K562 (cell line): ENCODE data around the gene TMPRSS6. TPM values are rescaled to one million over a fixed set of nuclear protein-coding genes. Genes with fewer than 3 reads are reported as not detected.

Experiments
- DDX20 ChIP-seq: fragments of 450-650 bp; IDR thresholded peaks from 2 replicates; pipeline ENCODE4 v1.6.1; 2016; ENCODE audit warnings: missing genetic modification characterization, low read depth, mild to moderate bottlenecking, missing compliant biosample characterization, moderate library complexity
- FOXA1 ChIP-seq: fragments of 450-650 bp; IDR thresholded peaks from 2 replicates; pipeline ENCODE4 v1.6.1; 2016; ENCODE audit warnings: mild to moderate bottlenecking, borderline replicate concordance
- HMG20A ChIP-seq: fragments of 450-650 bp; formaldehyde crosslinking; conservative IDR thresholded peaks from 2 replicates; pipeline ENCODE4 v1.4.0; 2020; ENCODE audit warnings: mild to moderate bottlenecking, mixed read lengths
- SIN3A ChIP-seq, 2 experiments: fragments of 150-350 bp in 1 of 2; IDR thresholded peaks; 2 replicates each; pipeline ENCODE4 v1.6.1; 2011 to 2016; ENCODE audit warnings: borderline replicate concordance in 2 of 2, low read depth in 2 of 2, low read length in 2 of 2, mild to moderate bottlenecking in 2 of 2, moderate library complexity in 2 of 2; ENCODE audit not compliant: control insufficient read depth in 1 of 2
- polyA plus RNA-seq, 8 experiments: library from polyadenylated mRNA; depleted of rRNA in 4 of 8; stranded (reverse) in 5 of 8; unstranded in 3 of 8; fragments of >200 nt; fragmentation: Nextera tagmentation in 2 of 8; fragmentation: Illumina TruSeq in 1 of 8; extraction: Ambion mirVana in 2 of 8; extraction: Trizol in 1 of 8; gene quantifications; 2 replicates each; pipeline versions ENCODE4 v1.2.1 to v1.2.3, GENCODE V29; 2011 to 2014; ENCODE audit warnings: inconsistent platforms in 1 of 8, missing spikeins in 1 of 8
- total RNA-seq, 7 experiments: library from RNA; depleted of rRNA in 6 of 7; stranded (reverse); fragments of >200 nt in 6 of 7; fragmentation: Illumina TruSeq in 2 of 7; extraction: Trizol in 2 of 7; gene quantifications; 2 replicates each; pipeline versions ENCODE4 v1.2.1 to v1.2.3, GENCODE V29; 2011 to 2021; ENCODE audit warnings: low replicate concordance in 1 of 7
- TF ChIP-seq, protein P1 (sequence below): fragments of 450-650 bp; IDR thresholded peaks from 2 replicates; pipeline ENCODE4 v1.6.1; 2016; ENCODE audit warnings: antibody characterized with exemption

Gene TMPRSS6
- total and polyA plus RNA-seq, 9 of the 15 experiments (the other 6 are each of a cell fraction or from before 2014, with no cell fraction given): 0.03 TPM; not detected in 8

DNA sequence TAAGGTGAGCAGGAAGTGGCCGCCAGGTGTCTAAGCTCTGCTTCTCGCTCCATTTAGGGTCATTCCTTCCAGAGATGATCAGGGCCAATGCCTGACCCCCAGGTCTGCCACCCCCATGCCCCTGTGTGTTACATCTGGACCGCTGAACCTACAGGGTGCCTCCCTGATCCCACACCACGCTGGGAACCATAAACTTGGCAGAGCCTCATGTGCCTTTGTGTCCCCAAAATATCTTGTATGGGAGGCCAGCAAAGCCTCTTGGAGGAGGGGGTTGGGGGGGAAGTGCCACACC, 94.0 kb downstream of the TMPRSS6 start (continued):
- TF ChIP-seq, protein P1, sequence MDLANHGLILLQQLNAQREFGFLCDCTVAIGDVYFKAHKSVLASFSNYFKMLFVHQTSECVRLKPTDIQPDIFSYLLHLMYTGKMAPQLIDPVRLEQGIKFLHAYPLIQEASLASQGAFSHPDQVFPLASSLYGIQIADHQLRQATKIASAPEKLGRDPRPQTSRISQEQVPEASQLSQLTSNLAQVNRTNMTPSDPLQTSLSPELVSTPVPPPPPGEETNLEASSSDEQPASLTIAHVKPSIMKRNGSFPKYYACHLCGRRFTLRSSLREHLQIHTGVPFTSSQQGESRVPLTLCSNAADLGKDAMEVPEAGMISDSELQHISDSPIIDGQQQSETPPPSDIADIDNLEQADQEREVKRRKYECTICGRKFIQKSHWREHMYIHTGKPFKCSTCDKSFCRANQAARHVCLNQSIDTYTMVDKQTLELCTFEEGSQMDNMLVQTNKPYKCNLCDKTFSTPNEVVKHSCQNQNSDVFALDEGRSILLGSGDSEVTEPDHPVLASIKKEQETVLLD: no peak
- no peak for TF ChIP-seq HMG20A (CRISPR knock-in tag)
- TF ChIP-seq SIN3A (IDR thresholded peaks at IDR 0.05; ENCODE audit: borderline replicate concordance in 2 of 2, control insufficient read depth in 1 of 2, low read depth in 2 of 2, low read length in 2 of 2): no peak
- TF ChIP-seq FOXA1: no peak
- no peak for TF ChIP-seq DDX20 (tag)
- TF ChIP-seq, all 486 proteins: peak for 0

Other genes starting within 250 kb of the TMPRSS6 start
Only the 7 nearest of the 10 such genes appear.
- 26.7 and 26.9 TPM in 2 replicates for gene TST, start 90.3 kb downstream of the TMPRSS6 start, total RNA-seq (2014; rRNA removed)
- 4.1 and 5.7 TPM in 2 replicates for gene TST, start 90.3 kb downstream of the TMPRSS6 start, total RNA-seq (2014; rRNA removed; fragmentation: Illumina TruSeq; extraction: Trizol)
- gene TST, start 90.3 kb downstream of the TMPRSS6 start, total RNA-seq (2015; rRNA removed; fragmentation: Illumina TruSeq; extraction: Trizol): 12.4 and 13.1 TPM in 2 replicates
- 23.1 and 23.8 TPM in 2 replicates for gene TST, start 90.3 kb downstream of the TMPRSS6 start, total RNA-seq (2021)
- 14.0 and 18.6 TPM in 2 replicates for gene TST, start 90.3 kb downstream of the TMPRSS6 start, polyA plus RNA-seq (2011; rRNA removed)
- gene TST, start 90.3 kb downstream of the TMPRSS6 start, polyA plus RNA-seq (2014; fragmentation: Illumina TruSeq; extraction: Trizol): 7.7 and 14.4 TPM in 2 replicates
- 1 to 10 TPM; 1.4 to 4.3 TPM for gene TST, start 90.3 kb downstream of the TMPRSS6 start, polyA plus RNA-seq (2014; fragmentation: Nextera tagmentation; extraction: Ambion mirVana)
- gene TST, start 90.3 kb downstream of the TMPRSS6 start, polyA plus RNA-seq (2014; rRNA removed): 19.7 and 26.1 TPM in 2 replicates
- gene MPST, start 90.0 kb downstream of the TMPRSS6 start, total RNA-seq (2014; rRNA removed): 104 and 117 TPM in 2 replicates
- 6.7 and 8.1 TPM in 2 replicates for gene MPST, start 90.0 kb downstream of the TMPRSS6 start, total RNA-seq (2014; rRNA removed; fragmentation: Illumina TruSeq; extraction: Trizol)
- 24.3 and 25.3 TPM in 2 replicates for gene MPST, start 90.0 kb downstream of the TMPRSS6 start, total RNA-seq (2015; rRNA removed; fragmentation: Illumina TruSeq; extraction: Trizol)
- 66.8 and 68.2 TPM in 2 replicates for gene MPST, start 90.0 kb downstream of the TMPRSS6 start, total RNA-seq (2021)
- gene MPST, start 90.0 kb downstream of the TMPRSS6 start, polyA plus RNA-seq (2011; rRNA removed): 24.8 and 34.6 TPM in 2 replicates
- gene MPST, start 90.0 kb downstream of the TMPRSS6 start, polyA plus RNA-seq (2014; fragmentation: Illumina TruSeq; extraction: Trizol): 11.2 and 24.8 TPM in 2 replicates
- 1 to 10 TPM in 1 of 2 experiments, under 1 TPM in 1; 0.65 to 1.3 TPM for gene MPST, start 90.0 kb downstream of the TMPRSS6 start, polyA plus RNA-seq (2014; fragmentation: Nextera tagmentation; extraction: Ambion mirVana)
- gene MPST, start 90.0 kb downstream of the TMPRSS6 start, polyA plus RNA-seq (2014; rRNA removed): 78.5 and 88.1 TPM in 2 replicates
- 0.41 TPM in 2 replicates for gene KCTD17, start 58.0 kb downstream of the TMPRSS6 start, total RNA-seq (2014; rRNA removed)
- 0.44 TPM in 1 of 2 replicates, not detected in the other for gene KCTD17, start 58.0 kb downstream of the TMPRSS6 start, total RNA-seq (2014; rRNA removed; fragmentation: Illumina TruSeq; extraction: Trizol)
- gene KCTD17, start 58.0 kb downstream of the TMPRSS6 start, total RNA-seq (2015; rRNA removed; fragmentation: Illumina TruSeq; extraction: Trizol): 0.22 TPM in 1 of 2 replicates, not detected in the other
- 0.49 and 0.67 TPM in 2 replicates for gene KCTD17, start 58.0 kb downstream of the TMPRSS6 start, total RNA-seq (2021)
- 0.64 and 1.1 TPM in 2 replicates for gene KCTD17, start 58.0 kb downstream of the TMPRSS6 start, polyA plus RNA-seq (2011; rRNA removed)
- gene KCTD17, start 58.0 kb downstream of the TMPRSS6 start, polyA plus RNA-seq (2014; fragmentation: Illumina TruSeq; extraction: Trizol): 0.21 and 0.51 TPM in 2 replicates
- gene KCTD17, start 58.0 kb downstream of the TMPRSS6 start, polyA plus RNA-seq (2014; fragmentation: Nextera tagmentation; extraction: Ambion mirVana): not detected
- gene KCTD17, start 58.0 kb downstream of the TMPRSS6 start, polyA plus RNA-seq (2014; rRNA removed): 0.70 and 0.90 TPM in 2 replicates
- gene IL2RB, start 40.2 kb upstream of the TMPRSS6 start, total RNA-seq (2014; rRNA removed): 0.45 TPM in 1 of 2 replicates, not detected in the other
- gene IL2RB, start 40.2 kb upstream of the TMPRSS6 start, total RNA-seq (2014; rRNA removed; fragmentation: Illumina TruSeq; extraction: Trizol): 0.10 and 0.11 TPM in 2 replicates
- gene IL2RB, start 40.2 kb upstream of the TMPRSS6 start, total RNA-seq (2015; rRNA removed; fragmentation: Illumina TruSeq; extraction: Trizol): 0.07 and 0.23 TPM in 2 replicates
- 0.75 and 0.78 TPM in 2 replicates for gene IL2RB, start 40.2 kb upstream of the TMPRSS6 start, total RNA-seq (2021)
- gene IL2RB, start 40.2 kb upstream of the TMPRSS6 start, polyA plus RNA-seq (2011; rRNA removed): 0.22 and 0.24 TPM in 2 replicates
- gene IL2RB, start 40.2 kb upstream of the TMPRSS6 start, polyA plus RNA-seq (2014; fragmentation: Illumina TruSeq; extraction: Trizol): 0.54 and 0.66 TPM in 2 replicates
- gene IL2RB, start 40.2 kb upstream of the TMPRSS6 start, polyA plus RNA-seq (2014; fragmentation: Nextera tagmentation; extraction: Ambion mirVana): under 1 TPM; 0.03 TPM
- 0.28 and 0.54 TPM in 2 replicates for gene IL2RB, start 40.2 kb upstream of the TMPRSS6 start, polyA plus RNA-seq (2014; rRNA removed)
- 0.18 and 0.41 TPM in 2 replicates for gene C1QTNF6, start 78.5 kb upstream of the TMPRSS6 start, total RNA-seq (2014; rRNA removed)
- gene C1QTNF6, start 78.5 kb upstream of the TMPRSS6 start, total RNA-seq (2014; rRNA removed; fragmentation: Illumina TruSeq; extraction: Trizol): 0.54 and 0.55 TPM in 2 replicates
- gene C1QTNF6, start 78.5 kb upstream of the TMPRSS6 start, total RNA-seq (2015; rRNA removed; fragmentation: Illumina TruSeq; extraction: Trizol): 0.40 and 0.53 TPM in 2 replicates
- 0.75 and 0.81 TPM in 2 replicates for gene C1QTNF6, start 78.5 kb upstream of the TMPRSS6 start, total RNA-seq (2021)
- gene C1QTNF6, start 78.5 kb upstream of the TMPRSS6 start, polyA plus RNA-seq (2011; rRNA removed): 0.92 and 1.6 TPM in 2 replicates
- 0.68 and 1.1 TPM in 2 replicates for gene C1QTNF6, start 78.5 kb upstream of the TMPRSS6 start, polyA plus RNA-seq (2014; fragmentation: Illumina TruSeq; extraction: Trizol)
- gene C1QTNF6, start 78.5 kb upstream of the TMPRSS6 start, polyA plus RNA-seq (2014; fragmentation: Nextera tagmentation; extraction: Ambion mirVana): under 1 TPM; 0.20 to 0.21 TPM
- gene C1QTNF6, start 78.5 kb upstream of the TMPRSS6 start, polyA plus RNA-seq (2014; rRNA removed): 0.70 and 0.91 TPM in 2 replicates
- not detected in 2 replicates for gene SSTR3, start 102.8 kb upstream of the TMPRSS6 start, total RNA-seq (2014; rRNA removed)
- gene SSTR3, start 102.8 kb upstream of the TMPRSS6 start, total RNA-seq (2014; rRNA removed; fragmentation: Illumina TruSeq; extraction: Trizol): not detected in 2 replicates
- gene SSTR3, start 102.8 kb upstream of the TMPRSS6 start, total RNA-seq (2015; rRNA removed; fragmentation: Illumina TruSeq; extraction: Trizol): not detected in 2 replicates
- gene SSTR3, start 102.8 kb upstream of the TMPRSS6 start, total RNA-seq (2021): not detected in 2 replicates
- gene SSTR3, start 102.8 kb upstream of the TMPRSS6 start, polyA plus RNA-seq (2011; rRNA removed): 0.03 TPM in 1 of 2 replicates, not detected in the other
- gene SSTR3, start 102.8 kb upstream of the TMPRSS6 start, polyA plus RNA-seq (2014; fragmentation: Illumina TruSeq; extraction: Trizol): not detected in 2 replicates
- not detected for gene SSTR3, start 102.8 kb upstream of the TMPRSS6 start, polyA plus RNA-seq (2014; fragmentation: Nextera tagmentation; extraction: Ambion mirVana)
- gene SSTR3, start 102.8 kb upstream of the TMPRSS6 start, polyA plus RNA-seq (2014; rRNA removed): not detected in 2 replicates
- gene RAC2, start 134.6 kb upstream of the TMPRSS6 start, total RNA-seq (2014; rRNA removed): 40.4 and 59.3 TPM in 2 replicates
- 18.6 and 22.7 TPM in 2 replicates for gene RAC2, start 134.6 kb upstream of the TMPRSS6 start, total RNA-seq (2014; rRNA removed; fragmentation: Illumina TruSeq; extraction: Trizol)
- gene RAC2, start 134.6 kb upstream of the TMPRSS6 start, total RNA-seq (2015; rRNA removed; fragmentation: Illumina TruSeq; extraction: Trizol): 45.1 and 50.1 TPM in 2 replicates
- gene RAC2, start 134.6 kb upstream of the TMPRSS6 start, total RNA-seq (2021): 82.8 and 95.3 TPM in 2 replicates
- 43.3 and 102 TPM in 2 replicates for gene RAC2, start 134.6 kb upstream of the TMPRSS6 start, polyA plus RNA-seq (2011; rRNA removed)
- 103 and 132 TPM in 2 replicates for gene RAC2, start 134.6 kb upstream of the TMPRSS6 start, polyA plus RNA-seq (2014; fragmentation: Illumina TruSeq; extraction: Trizol)
- 10 to 100 TPM; 25.4 to 26.8 TPM for gene RAC2, start 134.6 kb upstream of the TMPRSS6 start, polyA plus RNA-seq (2014; fragmentation: Nextera tagmentation; extraction: Ambion mirVana)
- gene RAC2, start 134.6 kb upstream of the TMPRSS6 start, polyA plus RNA-seq (2014; rRNA removed): 49.1 and 51.0 TPM in 2 replicates